Endometrial microvascular endothelial cells (primary cell): ENCODE results near the gene ATP2B2. TPM values are rescaled to one million over a fixed set of nuclear protein-coding genes. Genes with fewer than 3 reads are reported as not detected.

Experiments used
- in situ Hi-C: cut with HindIII; loops from 2 replicates; pipeline ENCODE4 v1.10.0; 2017; ENCODE audit warnings: low sequenced_read_pairs, low pct_unique_long_range_greater_than_20kb; ENCODE audit errors: inconsistent ontology term
- total RNA-seq: library from RNA; depleted of rRNA; stranded (reverse); fragments of >200 nt; gene quantifications from one replicate; pipeline ENCODE4 v1.2.3, GENCODE V29; 2015; ENCODE audit errors: inconsistent ontology term

Gene ATP2B2
- total RNA-seq, 1 donor from 2014 or later = not detected

GRCh38 chr3:10444110-10444429 is 61.3 kb downstream of the ATP2B2 start:
- in situ Hi-C loops = no loop called here

DNA sequence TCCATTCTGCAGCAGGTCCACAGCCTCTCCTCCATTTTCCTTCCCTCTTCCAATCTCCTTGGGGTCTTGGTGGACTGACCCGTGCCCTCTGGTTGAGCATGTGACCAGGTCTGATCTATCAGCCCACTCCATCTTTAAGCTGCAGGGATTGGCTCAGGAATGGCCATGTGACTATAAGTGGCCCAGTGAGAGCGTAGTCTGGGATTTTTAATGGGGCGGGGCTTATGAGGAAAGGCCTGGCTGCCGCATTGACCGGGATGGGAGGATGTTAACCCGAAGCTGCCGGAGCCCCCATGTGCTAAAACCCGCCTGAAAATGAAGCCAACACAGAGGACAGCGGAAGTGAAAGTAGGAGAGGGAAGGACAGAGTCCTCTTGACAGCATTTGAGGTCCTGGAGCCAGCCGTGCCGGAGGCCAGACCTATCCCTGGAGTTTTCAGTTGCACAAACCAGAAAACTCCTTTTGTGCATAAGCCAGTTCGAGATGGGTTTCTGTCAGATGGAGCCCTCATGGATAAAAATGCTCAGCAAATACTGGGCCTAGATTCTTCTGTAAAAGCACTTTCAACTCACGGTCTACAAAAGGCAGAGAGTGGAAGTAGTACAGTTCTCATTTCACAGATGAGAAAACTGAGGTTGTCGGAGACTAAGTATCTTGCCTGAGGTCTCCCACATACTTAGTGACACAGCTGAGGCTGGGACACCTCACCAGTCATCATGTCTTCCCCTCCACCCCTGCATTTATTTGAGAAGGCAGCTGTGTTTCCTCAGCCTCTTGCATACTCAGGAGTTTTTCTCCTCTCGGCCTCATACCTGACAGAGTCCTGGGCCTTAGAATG is 61.9 kb downstream of the ATP2B2 start:
- in situ Hi-C loops = no loop called here

DNA sequence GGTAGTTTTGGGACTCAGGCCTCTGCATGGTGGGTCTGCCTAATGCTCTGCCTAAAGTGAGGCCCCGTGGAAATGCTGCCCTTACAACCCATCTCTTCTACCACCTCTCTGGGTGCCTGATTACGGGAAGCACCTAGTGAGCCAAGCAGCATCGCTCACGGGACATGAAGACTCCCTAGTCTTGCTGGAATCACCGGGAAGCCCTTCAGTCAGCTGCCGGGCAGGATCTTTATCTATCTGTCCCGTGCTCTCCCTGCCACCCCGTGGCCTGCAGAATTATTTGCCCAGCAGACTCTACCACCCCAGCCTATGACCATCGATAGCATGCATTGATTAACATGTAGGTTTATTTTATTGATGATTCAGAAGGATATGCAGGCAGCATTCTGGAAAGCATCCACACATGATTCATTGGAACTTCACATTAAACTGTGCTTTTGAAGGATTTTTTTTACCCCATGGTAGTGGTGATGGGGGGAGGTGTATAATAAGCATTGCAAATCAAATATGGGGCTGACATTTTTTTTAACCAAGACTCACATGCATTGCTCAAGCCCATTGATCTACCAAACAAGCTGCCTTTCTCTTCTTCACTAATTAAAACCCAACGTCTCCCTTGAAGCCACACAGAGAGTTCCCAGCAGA is 63.1 kb downstream of the ATP2B2 start:
- in situ Hi-C loops = no loop called here

GRCh38 chr3:10440684-10441083 is 64.7 kb downstream of the ATP2B2 start:
- in situ Hi-C loops = no loop called here

DNA sequence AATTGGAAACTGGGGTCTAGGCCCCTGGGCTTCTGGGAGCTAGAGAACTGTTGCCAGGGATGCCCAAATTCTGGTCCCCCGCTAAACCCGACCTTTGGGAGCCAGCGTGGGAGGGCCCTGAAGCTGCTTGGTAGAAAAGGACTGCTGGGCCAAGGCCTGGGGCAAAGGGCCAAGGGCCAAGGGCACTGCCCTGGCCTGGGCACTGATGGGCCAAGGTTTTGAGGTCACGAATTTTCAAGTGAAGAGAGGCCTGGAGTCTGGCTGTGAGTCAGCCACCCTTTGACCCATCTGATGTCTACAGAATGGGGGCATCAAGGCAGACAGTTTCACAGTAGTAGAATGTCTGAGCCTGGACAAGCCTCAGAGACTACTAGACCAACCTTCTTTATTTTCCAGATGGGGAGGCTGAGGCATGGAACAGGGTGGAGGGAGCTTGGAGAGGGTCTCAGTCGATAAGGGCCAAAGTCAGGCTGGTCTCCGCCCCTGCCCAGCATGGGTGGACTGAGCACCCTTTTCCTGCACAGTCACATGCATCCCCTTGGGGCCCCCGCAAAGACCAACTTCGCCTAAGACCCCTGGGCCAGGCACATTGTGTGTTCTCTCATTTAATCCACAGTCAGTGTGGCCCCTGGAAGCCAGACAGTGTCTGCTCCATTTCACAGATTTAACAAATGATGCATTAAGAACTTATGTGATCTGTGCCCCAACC is 66.3 kb downstream of the ATP2B2 start:
- in situ Hi-C loops = no loop called here

DNA sequence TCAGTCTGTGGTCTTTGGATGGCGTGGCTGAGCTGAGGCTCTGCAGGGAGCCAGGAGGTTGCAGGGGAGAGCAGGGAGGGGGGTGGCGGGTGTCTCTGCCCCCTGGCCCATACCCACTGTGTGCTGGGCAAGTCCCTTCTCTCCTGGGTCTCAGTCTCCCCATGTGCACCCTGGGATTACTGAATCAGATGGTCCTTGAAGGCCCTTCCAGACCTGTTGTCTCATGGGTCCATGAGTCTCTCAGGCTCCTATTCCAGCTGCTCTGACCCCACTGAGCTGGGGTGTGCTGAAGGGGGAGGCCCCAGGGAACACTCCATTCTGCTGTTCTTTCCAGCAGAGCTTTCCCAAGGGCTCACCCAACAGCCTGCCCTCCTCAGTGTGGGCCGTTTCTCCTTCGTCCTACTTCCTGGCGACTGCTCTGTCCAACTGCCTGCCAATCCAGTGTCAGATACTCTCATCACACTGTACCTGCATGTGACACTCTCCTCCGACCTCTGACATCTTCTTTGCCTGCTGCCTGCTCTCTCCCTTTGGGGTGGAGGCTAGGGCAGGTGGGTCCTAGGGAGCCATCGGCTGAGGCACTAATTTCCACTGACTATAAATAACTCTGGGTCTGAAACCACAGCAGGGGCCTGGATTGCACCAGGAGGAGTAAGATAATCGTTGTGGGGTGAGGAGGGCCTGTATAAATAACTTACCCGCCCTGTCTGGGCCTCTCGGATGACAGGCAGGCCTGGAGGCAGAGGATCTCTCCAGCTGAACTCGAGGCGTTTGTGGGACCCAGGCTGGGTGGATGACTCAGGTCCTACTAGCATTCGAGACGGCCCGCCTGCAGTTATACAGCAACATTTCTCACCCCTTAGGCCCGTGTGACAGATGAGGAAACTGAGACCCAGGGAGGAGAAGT is 67.1 kb downstream of the ATP2B2 start:
- in situ Hi-C loops = no loop called here

DNA sequence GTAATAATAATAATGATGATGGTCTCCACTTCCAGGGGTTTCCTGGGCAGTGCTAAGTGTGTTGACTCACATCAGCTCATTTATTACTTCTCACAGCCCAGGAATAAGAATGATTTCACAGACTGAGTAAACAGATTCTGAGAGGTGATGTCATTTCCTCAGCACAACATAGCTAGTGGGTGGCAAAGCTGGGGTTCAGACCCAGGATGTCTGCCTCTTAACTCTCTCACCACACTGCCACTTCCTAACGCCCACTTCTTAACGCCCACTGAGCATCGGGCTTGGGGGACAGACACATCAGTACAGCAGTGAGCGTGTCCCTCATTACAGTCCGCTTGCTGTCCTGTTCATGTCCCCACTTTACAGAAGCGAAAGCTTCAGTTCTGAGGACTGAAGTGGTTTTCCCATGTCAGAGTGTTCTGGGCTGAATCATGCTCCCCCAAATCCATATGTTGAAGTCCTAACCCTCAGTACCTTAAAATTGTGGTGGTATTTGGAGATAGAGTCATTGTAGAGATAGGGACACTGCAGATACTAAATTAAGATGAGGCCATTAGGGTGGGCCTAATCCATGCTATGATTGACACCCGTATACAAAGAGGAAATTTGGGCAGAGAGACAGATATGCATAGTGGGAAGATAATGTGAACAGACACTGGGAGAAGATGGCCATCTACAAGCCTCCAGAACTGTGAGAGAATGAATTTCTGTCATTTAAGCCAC is 68.0 kb downstream of the ATP2B2 start:
- in situ Hi-C loops = no loop called here

- in situ Hi-C loops = no loop called here
Measured at GRCh38 chr3:10435850-10436249, 69.5 kb downstream of the ATP2B2 start.

GRCh38 chr3:10434938-10435336 is 70.4 kb downstream of the ATP2B2 start:
- in situ Hi-C loops = no loop called here

DNA sequence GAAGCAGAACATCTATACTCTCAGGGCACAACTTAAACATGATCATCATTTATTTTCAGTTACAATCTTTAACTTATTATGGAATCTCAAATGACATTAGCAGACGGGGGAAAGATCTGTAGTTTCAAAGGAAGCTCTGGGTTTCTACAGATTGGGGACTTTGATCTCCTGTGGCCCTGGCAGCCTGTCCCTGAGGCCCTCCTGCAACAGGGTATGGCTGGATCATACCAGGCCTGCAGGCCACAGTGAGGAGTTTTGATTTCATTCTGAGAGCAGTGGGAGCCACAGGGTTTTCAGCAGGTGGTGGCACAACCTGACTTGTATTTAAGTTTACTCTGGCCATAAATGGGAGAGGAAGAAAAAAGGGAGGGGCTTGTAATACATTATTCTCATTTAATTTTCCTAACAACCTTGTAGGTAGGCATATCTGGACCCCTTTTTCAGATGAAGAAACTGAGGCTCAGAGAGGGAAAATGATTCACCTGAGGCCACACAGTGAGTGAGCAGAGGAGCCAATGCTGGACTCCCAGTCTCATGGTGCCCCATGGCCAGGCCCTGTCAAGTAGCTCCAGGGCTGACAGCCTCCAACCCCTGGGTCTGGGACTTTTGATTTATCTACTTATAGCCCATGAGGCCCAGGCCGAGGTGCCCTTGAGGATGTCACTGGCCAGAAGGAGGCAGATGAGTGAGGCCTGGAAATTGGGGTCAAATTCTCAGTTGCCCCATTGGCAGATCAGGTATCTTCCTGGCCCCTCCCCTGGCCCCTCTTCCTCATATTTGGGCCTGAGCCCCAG is 71.0 kb downstream of the ATP2B2 start:
- in situ Hi-C loops = no loop called here

- in situ Hi-C loops = no loop called here
Measured at GRCh38 chr3:10432931-10433330, 72.5 kb downstream of the ATP2B2 start.

DNA sequence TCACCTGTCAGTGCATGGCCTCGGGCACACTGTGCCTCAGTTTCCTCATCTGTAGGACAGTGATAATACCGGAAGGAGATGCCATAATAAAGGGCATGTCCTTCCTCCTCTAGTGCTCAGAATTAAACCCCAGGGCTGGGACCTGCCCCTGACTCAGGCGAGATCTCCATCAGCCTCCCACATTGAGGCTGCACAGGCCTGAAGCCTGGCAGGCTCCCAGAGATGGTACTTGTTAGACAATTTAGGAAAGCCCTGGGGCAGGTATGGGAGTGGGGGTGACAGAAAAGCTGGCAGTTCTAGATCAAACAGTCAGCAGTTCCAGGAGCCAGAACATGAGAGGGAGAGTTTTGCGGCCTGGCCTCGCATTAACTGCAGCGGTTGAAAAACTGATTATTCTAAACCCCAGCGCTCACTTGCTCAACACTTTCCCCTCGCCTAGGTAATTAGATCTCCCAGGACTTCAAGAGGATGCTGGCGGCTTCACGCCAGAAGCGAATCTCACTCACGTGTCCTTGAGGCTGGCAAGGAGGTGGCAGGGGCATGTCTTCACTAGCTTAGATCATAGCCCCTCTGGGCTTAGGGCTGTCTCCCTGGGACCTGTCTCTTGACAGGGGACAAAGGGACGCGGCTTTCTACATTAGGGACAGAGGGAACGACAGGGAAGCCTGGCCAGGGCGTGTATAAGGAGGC is 73.1 kb downstream of the ATP2B2 start:
- in situ Hi-C loops = no loop called here

- in situ Hi-C loops = no loop called here
Measured at GRCh38 chr3:10430805-10431204, 74.6 kb downstream of the ATP2B2 start.

- in situ Hi-C loops = no loop called here
Measured at GRCh38 chr3:10428406-10429091, 76.8 kb downstream of the ATP2B2 start.

DNA sequence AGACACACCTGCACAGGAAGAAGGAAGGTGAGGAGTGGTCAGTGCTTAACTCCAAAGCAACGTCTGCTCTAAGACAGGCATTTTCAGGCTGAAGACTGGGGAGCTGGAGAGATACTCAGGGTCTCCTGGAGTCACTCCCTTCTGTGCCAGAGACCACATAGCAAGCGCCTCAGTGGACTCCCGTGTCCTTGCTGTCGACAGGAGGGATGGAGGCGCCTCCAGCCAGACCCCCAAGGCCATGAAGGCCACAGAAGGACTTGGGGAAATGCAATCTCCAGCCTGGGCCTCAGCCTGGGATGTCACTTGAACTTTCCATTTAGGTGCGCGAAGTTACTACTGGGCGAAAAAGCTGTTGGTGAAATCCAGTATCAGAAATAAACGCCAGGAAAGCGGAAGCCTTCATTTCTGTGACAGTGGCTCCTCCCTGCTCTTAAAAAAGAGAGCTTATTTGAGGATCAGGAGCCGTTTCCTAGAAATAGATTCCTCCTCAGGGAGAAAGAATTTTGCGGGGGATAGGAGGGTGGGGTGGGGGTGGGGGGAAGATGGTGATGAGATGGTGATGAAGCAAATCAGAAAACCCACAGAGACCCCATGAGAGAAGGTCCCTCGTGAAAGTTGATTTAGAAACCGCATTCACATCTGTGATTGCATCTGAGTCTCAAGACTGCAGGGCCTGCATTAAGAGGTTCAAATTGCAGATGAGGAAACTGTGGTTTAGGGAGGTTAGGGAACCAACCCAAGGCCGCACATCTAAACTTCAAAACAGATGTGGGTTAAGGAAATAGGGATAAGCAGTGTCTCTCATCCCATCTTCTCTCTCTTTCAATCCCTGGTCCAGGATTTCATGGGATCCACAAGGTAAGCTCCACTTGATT is 78.8 kb downstream of the ATP2B2 start:
- in situ Hi-C loops = no loop called here
